Measurements from ENCODE around the gene ADAM10. TPM values are rescaled to one million over a fixed set of nuclear protein-coding genes. Genes with fewer than 3 reads are reported as not detected.

The ADAM10 gene
- total RNA-seq, 1 donor from 2014 or later = 106 TPM

- no peak overlapping the region for H3K4me3 ChIP-seq (ENCODE audit: low read depth, low read length)
- no peak for TF ChIP-seq CTCF (conservative IDR thresholded peaks at IDR 0.05; ENCODE audit: low read depth, low read length)
Observed at GRCh38 chr15:58686286-58686685, 63.2 kb downstream of the ADAM10 start.

GRCh38 chr15:58684751-58685150, 64.8 kb downstream of the ADAM10 start:
- no peak overlapping the region for H3K4me3 ChIP-seq (ENCODE audit: low read depth, low read length)
- TF ChIP-seq CTCF (conservative IDR thresholded peaks at IDR 0.05; ENCODE audit: low read depth, low read length) = no peak
- no peak for DNase-seq (ENCODE audit: low read depth)

More at GRCh38 chr15:58686286-58686685, 63.2 kb downstream of the ADAM10 start:
- DNase-seq (ENCODE audit: low read depth) = no peak

DNA sequence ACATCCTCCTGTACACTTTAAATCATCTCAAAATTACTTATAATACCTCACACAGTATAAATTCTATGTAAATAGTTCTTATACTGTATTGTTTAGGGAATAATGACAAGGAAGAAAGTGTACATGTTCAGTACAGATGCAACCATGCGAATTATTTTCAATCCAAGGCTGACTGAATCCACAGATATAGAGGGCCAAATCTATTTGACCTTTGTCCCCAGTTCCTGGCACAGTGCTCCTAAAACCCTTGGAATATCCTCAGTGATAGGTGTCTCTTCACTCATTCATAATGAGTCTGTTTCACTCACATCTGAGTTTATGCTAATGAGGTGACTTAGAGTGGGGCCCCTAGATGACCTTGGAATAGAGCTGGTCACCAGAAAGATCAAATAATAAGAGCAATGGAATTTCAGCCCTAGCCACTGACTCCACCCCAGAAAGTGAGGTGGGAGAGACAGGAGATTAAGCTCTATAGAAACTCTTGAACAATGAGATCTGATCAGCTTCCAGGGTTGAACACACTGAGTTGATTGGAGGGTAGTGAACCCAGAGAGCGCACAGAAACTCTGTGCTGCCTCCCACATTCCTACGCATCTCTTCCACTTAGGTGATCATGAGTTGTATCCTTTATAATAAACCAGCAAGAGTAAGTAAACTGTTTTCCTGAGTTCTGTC, 65.3 kb downstream of the ADAM10 start:
- no peak for DNase-seq (ENCODE audit: low read depth)
- no peak for TF ChIP-seq CTCF (conservative IDR thresholded peaks at IDR 0.05; ENCODE audit: low read depth, low read length)
- no peak overlapping the region for H3K4me3 ChIP-seq (ENCODE audit: low read depth, low read length)

GRCh38 chr15:58682234-58682633, 67.3 kb downstream of the ADAM10 start:
- no peak overlapping the region for H3K4me3 ChIP-seq (ENCODE audit: low read depth, low read length)
- no peak for TF ChIP-seq CTCF (conservative IDR thresholded peaks at IDR 0.05; ENCODE audit: low read depth, low read length)
- DNase-seq (ENCODE audit: low read depth) = no peak

DNA sequence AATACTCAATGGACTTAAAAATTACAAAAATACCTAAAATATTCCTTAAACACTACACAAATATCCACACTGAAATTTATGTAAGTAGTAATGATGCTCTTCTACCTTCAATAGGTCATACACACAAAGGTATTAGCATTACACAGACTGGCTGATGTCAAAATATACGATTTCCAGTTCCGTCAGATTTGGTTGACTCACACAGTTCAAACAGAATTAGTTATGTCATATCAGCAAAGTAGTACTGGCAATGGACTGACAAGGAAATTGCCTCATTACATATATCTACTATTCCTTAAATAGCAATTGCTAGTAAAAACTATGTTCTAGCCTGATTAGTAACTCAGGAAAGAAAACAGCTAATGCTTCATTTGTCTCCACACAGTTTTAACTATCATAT, 70.8 kb downstream of the ADAM10 start:
- TF ChIP-seq CTCF (conservative IDR thresholded peaks at IDR 0.05; ENCODE audit: low read depth, low read length) = no peak
- DNase-seq (ENCODE audit: low read depth) = no peak
- H3K4me3 ChIP-seq (ENCODE audit: low read depth, low read length) = no peak overlapping the region

- no peak overlapping the region for H3K4me3 ChIP-seq (ENCODE audit: low read depth, low read length)
- TF ChIP-seq CTCF (conservative IDR thresholded peaks at IDR 0.05; ENCODE audit: low read depth, low read length) = no peak
- no peak for DNase-seq (ENCODE audit: low read depth)
Observed at GRCh38 chr15:58677426-58677825, 72.1 kb downstream of the ADAM10 start.

DNA sequence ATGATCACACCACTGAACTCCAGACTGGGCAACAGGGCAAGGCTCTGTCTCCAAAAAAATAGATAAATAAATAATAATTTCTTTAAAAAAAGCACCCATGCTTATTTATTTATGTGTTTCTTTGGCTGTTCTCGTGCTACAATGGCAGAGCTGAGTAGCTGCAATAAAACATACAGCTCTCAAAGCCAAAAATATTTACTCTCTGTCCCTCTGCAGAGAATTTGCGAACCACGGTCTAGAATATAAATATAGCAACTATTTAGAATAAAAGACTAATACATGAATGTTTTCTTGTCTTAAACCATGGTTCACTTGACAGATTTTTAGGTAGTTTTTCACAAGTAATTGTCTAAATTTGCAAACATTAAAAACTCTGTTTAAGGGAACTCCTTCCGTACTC, 72.7 kb downstream of the ADAM10 start:
- no peak for DNase-seq (ENCODE audit: low read depth)

More for the DNA sequence above, 72.7 kb downstream of the ADAM10 start:
- H3K4me3 ChIP-seq (ENCODE audit: low read depth, low read length) = no peak overlapping the region
- no peak for TF ChIP-seq CTCF (conservative IDR thresholded peaks at IDR 0.05; ENCODE audit: low read depth, low read length)

All from epithelial cell of proximal tubule (primary cell).